WTC11 (cell line): ENCODE measurements around the gene DMRTA2.

ENCODE experiments used
- CREM ChIP-seq: sonication (generic); formaldehyde crosslinking; IDR thresholded peaks from 2 replicates; pipeline ENCODE4 v1.8.1; 2022; ENCODE audit warnings: mild to moderate bottlenecking, missing genetic modification reagents, moderate library complexity
- E2F4 ChIP-seq: sonication (generic); formaldehyde crosslinking; IDR thresholded peaks from 2 replicates; pipeline ENCODE4 v1.8.1; 2022; ENCODE audit warnings: low read depth, mild to moderate bottlenecking, moderate library complexity, missing genetic modification reagents, borderline replicate concordance
- JUN ChIP-seq: sonication (generic); formaldehyde crosslinking; IDR thresholded peaks from 2 replicates; pipeline ENCODE4 v1.8.0; 2023; ENCODE audit warnings: mild to moderate bottlenecking, missing genetic modification reagents
- NR2C2 ChIP-seq: sonication (generic); formaldehyde crosslinking; IDR thresholded peaks from 2 replicates; pipeline ENCODE4 v1.8.0; 2022; ENCODE audit warnings: mild to moderate bottlenecking, missing genetic modification reagents
- TEAD4 ChIP-seq: sonication (generic); formaldehyde crosslinking; IDR thresholded peaks from 2 replicates; pipeline ENCODE4 v1.8.0; 2022; ENCODE audit warnings: mild to moderate bottlenecking, missing genetic modification reagents
- USF1 ChIP-seq: sonication (generic); formaldehyde crosslinking; IDR thresholded peaks from 2 replicates; pipeline ENCODE4 v1.8.0; 2022; ENCODE audit warnings: mild to moderate bottlenecking, missing genetic modification reagents
- ZNF219 ChIP-seq: sonication (generic); formaldehyde crosslinking; IDR thresholded peaks from 2 replicates; pipeline ENCODE4 v1.8.0; 2023; ENCODE audit warnings: missing genetic modification reagents, mild to moderate bottlenecking, borderline replicate concordance
- TF ChIP-seq, protein P1 (sequence below): fragments of 200-600 bp; IDR thresholded peaks from 2 replicates; pipeline ENCODE4 v1.8.0; 2022; ENCODE audit warnings: antibody characterized with exemption
- TF ChIP-seq, protein P2 (sequence below): sonication (generic); formaldehyde crosslinking; conservative IDR thresholded peaks from 2 replicates; pipeline ENCODE4 v1.8.1; 2023; ENCODE audit warnings: mild to moderate bottlenecking, low read depth, missing genetic modification reagents, moderate library complexity
- TF ChIP-seq, protein P3 (sequence below): sonication (generic); formaldehyde crosslinking; IDR thresholded peaks from 2 replicates; pipeline ENCODE4 v1.8.0; 2022; ENCODE audit warnings: mild to moderate bottlenecking, missing genetic modification reagents
- TF ChIP-seq, protein P4 (sequence below): sonication (generic); formaldehyde crosslinking; IDR thresholded peaks from 2 replicates; pipeline ENCODE4 v1.8.1; 2023; ENCODE audit warnings: mild to moderate bottlenecking, missing genetic modification reagents, moderate library complexity
- TF ChIP-seq, protein P5 (sequence below): sonication (generic); formaldehyde crosslinking; IDR thresholded peaks from 2 replicates; pipeline ENCODE4 v1.8.1; 2022; ENCODE audit warnings: missing genetic modification reagents, borderline replicate concordance
- TF ChIP-seq, protein P6 (sequence below): fragments of 250-450 bp; sonication (Bioruptor Pico); IDR thresholded peaks from 2 replicates; pipeline ENCODE4 v1.9.0; 2021; ENCODE audit warnings: mild to moderate bottlenecking
- TF ChIP-seq, protein P7 (sequence below): sonication (generic); formaldehyde crosslinking; IDR thresholded peaks from 2 replicates; pipeline ENCODE4 v1.8.0; 2023; ENCODE audit warnings: missing genetic modification reagents, mild to moderate bottlenecking, borderline replicate concordance

DNA sequence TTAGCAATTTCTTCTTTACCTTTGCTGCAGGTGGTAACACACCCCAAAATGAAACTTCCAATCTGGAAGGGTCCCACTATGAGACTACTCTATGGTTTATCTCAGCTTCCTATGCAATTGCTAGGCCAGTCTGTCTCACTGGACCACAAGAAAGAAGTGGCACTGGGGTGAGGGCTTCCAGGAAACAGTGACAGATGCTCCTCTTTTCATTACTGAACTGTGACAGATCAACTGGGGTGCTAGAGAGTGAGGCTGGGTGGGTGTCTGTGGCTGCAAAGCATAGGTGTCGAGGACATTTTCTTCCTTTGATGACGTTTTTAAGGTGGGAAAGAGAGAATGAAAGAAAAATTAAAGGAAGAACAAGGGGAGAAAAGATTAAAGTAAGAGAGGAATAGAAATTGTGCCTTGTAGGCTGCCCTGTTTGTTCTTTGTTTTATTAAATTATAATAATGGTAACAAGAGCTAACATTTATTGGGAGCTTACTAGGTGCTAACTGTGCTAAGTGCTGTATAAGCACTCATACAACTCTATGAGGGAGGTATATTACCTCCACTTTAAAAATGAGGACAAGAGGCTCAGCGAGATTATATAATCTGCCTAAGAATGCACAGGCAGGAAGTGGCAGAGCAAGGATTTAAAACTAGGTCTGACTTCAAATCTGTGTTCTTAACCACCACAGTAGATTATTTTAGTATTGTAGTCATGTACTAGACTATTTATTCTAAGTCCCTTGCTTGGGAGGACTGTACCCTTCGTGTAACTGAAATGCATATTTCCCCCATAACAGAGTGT, 27.8 kb upstream of the DMRTA2 start:
- TF ChIP-seq, protein P1, sequence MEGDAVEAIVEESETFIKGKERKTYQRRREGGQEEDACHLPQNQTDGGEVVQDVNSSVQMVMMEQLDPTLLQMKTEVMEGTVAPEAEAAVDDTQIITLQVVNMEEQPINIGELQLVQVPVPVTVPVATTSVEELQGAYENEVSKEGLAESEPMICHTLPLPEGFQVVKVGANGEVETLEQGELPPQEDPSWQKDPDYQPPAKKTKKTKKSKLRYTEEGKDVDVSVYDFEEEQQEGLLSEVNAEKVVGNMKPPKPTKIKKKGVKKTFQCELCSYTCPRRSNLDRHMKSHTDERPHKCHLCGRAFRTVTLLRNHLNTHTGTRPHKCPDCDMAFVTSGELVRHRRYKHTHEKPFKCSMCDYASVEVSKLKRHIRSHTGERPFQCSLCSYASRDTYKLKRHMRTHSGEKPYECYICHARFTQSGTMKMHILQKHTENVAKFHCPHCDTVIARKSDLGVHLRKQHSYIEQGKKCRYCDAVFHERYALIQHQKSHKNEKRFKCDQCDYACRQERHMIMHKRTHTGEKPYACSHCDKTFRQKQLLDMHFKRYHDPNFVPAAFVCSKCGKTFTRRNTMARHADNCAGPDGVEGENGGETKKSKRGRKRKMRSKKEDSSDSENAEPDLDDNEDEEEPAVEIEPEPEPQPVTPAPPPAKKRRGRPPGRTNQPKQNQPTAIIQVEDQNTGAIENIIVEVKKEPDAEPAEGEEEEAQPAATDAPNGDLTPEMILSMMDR: no peak
- TF ChIP-seq USF1 (no peak), CREM (no peak), E2F4 (CRISPR knock-in tag) (no peak), ZNF219 (CRISPR knock-in tag) (no peak), TEAD4 (no peak), JUN (CRISPR knock-in tag) (no peak), NR2C2 (no peak)
- TF ChIP-seq, protein P2, sequence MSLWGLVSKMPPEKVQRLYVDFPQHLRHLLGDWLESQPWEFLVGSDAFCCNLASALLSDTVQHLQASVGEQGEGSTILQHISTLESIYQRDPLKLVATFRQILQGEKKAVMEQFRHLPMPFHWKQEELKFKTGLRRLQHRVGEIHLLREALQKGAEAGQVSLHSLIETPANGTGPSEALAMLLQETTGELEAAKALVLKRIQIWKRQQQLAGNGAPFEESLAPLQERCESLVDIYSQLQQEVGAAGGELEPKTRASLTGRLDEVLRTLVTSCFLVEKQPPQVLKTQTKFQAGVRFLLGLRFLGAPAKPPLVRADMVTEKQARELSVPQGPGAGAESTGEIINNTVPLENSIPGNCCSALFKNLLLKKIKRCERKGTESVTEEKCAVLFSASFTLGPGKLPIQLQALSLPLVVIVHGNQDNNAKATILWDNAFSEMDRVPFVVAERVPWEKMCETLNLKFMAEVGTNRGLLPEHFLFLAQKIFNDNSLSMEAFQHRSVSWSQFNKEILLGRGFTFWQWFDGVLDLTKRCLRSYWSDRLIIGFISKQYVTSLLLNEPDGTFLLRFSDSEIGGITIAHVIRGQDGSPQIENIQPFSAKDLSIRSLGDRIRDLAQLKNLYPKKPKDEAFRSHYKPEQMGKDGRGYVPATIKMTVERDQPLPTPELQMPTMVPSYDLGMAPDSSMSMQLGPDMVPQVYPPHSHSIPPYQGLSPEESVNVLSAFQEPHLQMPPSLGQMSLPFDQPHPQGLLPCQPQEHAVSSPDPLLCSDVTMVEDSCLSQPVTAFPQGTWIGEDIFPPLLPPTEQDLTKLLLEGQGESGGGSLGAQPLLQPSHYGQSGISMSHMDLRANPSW (CRISPR knock-in tag): no peak
- TF ChIP-seq, protein P3, sequence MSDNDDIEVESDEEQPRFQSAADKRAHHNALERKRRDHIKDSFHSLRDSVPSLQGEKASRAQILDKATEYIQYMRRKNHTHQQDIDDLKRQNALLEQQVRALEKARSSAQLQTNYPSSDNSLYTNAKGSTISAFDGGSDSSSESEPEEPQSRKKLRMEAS (CRISPR knock-in tag): no peak
- TF ChIP-seq, protein P4, sequence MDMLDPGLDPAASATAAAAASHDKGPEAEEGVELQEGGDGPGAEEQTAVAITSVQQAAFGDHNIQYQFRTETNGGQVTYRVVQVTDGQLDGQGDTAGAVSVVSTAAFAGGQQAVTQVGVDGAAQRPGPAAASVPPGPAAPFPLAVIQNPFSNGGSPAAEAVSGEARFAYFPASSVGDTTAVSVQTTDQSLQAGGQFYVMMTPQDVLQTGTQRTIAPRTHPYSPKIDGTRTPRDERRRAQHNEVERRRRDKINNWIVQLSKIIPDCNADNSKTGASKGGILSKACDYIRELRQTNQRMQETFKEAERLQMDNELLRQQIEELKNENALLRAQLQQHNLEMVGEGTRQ (CRISPR knock-in tag): no peak
- TF ChIP-seq, protein P5, sequence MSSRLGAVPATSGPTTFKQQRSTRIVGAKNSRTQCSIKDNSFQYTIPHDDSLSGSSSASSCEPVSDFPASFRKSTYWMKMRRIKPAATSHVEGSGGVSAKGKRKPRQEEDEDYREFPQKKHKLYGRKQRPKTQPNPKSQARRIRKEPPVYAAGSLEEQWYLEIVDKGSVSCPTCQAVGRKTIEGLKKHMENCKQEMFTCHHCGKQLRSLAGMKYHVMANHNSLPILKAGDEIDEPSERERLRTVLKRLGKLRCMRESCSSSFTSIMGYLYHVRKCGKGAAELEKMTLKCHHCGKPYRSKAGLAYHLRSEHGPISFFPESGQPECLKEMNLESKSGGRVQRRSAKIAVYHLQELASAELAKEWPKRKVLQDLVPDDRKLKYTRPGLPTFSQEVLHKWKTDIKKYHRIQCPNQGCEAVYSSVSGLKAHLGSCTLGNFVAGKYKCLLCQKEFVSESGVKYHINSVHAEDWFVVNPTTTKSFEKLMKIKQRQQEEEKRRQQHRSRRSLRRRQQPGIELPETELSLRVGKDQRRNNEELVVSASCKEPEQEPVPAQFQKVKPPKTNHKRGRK: no peak
- TF ChIP-seq, protein P6, sequence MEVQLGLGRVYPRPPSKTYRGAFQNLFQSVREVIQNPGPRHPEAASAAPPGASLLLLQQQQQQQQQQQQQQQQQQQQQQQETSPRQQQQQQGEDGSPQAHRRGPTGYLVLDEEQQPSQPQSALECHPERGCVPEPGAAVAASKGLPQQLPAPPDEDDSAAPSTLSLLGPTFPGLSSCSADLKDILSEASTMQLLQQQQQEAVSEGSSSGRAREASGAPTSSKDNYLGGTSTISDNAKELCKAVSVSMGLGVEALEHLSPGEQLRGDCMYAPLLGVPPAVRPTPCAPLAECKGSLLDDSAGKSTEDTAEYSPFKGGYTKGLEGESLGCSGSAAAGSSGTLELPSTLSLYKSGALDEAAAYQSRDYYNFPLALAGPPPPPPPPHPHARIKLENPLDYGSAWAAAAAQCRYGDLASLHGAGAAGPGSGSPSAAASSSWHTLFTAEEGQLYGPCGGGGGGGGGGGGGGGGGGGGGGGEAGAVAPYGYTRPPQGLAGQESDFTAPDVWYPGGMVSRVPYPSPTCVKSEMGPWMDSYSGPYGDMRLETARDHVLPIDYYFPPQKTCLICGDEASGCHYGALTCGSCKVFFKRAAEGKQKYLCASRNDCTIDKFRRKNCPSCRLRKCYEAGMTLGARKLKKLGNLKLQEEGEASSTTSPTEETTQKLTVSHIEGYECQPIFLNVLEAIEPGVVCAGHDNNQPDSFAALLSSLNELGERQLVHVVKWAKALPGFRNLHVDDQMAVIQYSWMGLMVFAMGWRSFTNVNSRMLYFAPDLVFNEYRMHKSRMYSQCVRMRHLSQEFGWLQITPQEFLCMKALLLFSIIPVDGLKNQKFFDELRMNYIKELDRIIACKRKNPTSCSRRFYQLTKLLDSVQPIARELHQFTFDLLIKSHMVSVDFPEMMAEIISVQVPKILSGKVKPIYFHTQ: no peak
- TF ChIP-seq, protein P7, sequence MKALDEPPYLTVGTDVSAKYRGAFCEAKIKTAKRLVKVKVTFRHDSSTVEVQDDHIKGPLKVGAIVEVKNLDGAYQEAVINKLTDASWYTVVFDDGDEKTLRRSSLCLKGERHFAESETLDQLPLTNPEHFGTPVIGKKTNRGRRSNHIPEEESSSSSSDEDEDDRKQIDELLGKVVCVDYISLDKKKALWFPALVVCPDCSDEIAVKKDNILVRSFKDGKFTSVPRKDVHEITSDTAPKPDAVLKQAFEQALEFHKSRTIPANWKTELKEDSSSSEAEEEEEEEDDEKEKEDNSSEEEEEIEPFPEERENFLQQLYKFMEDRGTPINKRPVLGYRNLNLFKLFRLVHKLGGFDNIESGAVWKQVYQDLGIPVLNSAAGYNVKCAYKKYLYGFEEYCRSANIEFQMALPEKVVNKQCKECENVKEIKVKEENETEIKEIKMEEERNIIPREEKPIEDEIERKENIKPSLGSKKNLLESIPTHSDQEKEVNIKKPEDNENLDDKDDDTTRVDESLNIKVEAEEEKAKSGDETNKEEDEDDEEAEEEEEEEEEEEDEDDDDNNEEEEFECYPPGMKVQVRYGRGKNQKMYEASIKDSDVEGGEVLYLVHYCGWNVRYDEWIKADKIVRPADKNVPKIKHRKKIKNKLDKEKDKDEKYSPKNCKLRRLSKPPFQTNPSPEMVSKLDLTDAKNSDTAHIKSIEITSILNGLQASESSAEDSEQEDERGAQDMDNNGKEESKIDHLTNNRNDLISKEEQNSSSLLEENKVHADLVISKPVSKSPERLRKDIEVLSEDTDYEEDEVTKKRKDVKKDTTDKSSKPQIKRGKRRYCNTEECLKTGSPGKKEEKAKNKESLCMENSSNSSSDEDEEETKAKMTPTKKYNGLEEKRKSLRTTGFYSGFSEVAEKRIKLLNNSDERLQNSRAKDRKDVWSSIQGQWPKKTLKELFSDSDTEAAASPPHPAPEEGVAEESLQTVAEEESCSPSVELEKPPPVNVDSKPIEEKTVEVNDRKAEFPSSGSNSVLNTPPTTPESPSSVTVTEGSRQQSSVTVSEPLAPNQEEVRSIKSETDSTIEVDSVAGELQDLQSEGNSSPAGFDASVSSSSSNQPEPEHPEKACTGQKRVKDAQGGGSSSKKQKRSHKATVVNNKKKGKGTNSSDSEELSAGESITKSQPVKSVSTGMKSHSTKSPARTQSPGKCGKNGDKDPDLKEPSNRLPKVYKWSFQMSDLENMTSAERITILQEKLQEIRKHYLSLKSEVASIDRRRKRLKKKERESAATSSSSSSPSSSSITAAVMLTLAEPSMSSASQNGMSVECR (CRISPR knock-in tag): no peak
